Stimulated activated CD8-positive, alpha-beta memory T cell treated with anti-CD3 and anti-CD28 coated beads, Interleukin-15, amount 100 ng/mL, for 1 hour (primary cell): Measurements from ENCODE around the gene SOCS2.

Source experiments
- DNase-seq: peaks from one replicate; pipeline ENCODE4 v3.0.0-alpha.2; 2020; ENCODE audit warnings: low read depth

SOCS2 gene

DNA sequence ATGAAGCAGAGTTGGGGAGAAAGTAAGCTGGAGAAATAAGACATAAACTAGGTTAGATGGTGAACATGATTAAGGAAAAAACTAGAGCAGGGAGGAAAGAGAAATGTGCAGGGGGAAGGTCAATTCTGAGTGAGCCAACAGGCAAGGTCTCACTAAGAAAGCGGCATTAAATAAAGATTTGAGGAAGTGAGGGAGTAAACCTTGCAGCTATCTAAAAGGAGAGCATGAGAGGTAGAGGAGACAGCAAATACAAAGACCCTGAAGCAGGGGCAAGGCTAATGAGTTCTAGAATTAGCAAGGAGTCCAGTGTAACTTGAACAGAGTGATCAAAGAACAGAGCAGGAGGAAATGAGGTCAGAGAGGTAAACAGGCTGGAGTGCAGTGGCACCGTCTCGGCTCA lies 4.4 kb upstream of the SOCS2 start:
- no peak for DNase-seq

DNA sequence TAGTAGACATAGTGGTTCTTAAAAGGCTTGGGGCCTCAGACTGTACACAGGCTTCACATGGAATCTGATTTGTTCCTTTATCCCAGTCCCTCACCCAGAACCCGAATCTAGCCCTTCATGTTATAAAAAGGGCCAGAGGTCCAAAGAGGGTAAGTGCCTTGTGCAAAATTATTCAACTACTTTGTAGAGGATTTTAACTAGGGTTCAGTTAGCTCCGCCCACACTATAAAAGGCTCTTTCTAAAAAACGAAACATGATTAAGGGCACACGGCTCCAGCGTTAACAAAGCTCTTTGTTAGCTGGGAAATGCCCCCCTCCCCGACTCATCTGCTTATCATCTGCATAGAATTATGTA lies 3.2 kb upstream of the SOCS2 start:
- no peak for DNase-seq

DNA sequence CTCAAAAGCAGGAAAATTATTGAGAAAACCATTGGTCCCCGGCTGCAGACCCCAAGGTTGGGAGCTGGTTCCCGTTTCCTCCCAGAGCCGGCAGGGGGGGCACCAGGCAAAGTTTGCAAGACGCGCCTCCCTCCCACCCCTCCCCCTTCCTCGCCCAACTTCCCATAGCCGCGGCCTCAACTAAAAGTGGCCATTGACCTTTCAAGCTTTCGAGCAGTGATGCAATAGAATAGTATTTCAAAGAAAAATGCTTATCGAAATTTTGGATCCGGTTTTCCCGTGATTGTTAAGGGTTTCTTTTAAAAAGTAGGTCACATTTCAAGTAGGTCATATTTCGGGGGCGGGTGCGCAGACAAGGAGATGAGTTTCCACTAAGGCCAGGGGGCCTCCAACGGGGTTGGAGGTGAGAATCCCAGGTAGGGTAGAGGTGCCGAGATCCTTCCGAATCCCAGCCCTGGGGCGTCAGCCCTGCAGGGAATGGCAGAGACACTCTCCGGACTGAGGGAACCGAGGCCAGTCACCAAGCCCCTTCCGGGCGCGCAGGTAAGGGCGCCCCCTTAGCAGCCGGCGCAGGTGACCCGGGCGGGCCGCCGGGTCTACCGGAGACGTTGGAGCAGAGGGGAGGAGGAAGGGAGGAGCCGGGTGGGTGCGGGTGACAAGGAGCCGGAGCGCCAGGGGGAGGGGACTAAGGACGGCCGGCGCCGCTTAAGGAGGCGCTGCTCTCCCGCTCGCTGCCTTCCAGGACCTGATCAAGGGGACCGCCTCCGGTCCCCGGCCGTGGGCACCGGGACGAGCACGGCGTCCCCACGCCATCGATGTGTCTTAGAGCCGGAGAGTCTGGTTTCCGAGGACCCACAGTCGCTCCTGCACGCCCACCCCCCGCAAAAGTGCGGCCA lies 2.6 kb upstream of the SOCS2 start:
- peak; percentile 66 for DNase-seq

DNA sequence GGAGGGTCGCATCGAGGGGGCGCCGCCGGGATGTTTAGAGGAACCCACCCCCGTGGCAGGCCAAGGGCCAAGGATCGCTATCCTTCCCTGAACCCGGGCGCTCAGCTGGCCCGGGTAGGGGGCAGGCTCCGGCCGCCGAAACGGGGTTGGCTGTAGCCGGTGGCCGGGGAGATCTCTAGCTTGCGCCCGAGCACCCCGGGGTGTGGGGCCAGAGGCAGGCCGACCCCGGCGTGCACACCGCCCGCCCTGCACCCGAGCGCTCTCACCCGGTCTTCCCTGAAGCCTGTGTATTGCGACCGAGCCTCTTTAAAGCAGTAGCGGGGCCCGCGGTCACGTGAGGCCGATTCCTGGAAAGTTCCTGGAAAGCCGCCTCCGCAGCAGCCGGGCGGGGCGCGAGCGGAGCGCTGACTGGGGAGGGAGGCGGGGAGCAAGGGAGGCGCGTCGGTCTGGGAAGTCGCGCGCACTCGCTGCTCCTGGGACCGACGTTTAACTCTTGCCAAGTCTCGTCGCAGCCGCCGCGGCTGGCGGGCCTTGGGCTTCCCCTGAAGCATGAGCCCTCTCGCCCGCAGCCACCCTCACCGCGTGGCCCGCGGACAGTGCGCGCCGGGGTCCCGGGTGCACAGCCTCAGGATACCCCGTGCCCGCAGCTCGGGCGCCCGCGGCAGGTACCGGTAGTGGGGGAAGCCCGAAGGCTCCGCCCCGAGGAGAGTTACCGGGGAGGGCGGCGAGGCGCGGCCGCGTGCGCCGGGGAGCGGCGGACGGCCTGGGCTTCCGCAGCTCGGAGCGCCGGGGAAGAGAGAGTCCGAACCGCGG lies 1.7 kb upstream of the SOCS2 start:
- DNase-seq: peak; percentile 81

DNA sequence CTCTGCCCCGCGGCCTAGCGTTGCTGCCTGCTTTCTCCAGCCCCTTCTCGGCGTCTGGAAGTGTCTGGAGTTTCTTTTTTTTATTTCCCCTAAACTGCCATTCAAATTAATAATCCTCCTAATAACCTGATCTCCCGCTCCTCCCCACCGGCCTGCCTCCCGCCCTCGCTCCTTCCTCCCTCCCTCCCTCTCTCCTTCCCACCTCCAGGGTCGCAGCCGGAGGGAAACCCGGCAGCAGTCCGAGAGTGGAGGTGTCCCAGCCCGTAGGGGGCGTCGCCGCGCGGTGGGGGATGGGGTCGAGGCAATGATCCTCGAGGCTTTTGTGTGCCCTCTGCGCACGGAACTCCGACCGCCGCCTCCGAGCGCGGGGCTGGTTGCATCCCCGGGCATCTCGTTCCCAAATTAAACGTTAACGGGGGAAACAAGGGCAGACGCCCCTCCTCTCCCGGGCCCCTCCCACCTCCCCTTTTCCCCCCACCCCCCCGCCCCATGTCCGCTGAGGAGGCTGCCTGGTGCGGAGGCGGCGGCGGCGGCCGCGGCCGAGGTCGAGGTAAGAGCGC lies 1.0 kb upstream of the SOCS2 start:
- DNase-seq: peak; percentile 38

DNA sequence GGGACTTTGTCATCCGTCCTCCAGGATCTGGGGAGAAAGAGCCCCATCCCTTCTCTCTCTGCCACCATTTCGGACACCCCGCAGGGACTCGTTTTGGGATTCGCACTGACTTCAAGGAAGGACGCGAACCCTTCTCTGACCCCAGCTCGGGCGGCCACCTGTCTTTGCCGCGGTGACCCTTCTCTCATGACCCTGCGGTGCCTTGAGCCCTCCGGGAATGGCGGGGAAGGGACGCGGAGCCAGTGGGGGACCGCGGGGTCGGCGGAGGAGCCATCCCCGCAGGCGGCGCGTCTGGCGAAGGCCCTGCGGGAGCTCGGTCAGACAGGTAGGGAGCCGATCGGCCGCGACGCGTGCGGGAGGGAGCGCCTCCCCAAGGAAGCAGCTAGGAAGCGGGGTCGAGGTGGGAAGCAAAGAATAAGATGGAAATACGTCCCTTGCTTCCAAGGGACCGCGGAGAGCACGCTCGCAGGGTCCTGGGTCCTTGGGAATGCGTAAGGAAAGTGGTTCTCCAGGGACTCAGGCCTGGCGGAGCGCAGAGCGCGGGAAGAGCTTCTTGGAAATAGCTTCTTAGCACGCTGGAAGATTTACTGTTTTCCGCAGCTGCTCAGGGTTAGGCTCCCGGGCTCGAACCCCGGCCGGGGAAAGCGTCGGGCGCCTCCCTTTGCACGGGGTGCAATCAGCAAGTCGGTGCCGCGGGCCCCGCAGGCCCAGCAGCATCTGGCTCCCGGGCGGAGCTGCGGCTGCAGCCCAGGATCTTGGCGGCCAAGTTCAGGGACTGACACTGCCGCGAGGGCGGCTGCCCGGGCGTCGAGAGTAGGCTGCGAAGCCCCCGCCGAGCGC lies 457 bp downstream of the SOCS2 start:
- DNase-seq: no peak

DNA sequence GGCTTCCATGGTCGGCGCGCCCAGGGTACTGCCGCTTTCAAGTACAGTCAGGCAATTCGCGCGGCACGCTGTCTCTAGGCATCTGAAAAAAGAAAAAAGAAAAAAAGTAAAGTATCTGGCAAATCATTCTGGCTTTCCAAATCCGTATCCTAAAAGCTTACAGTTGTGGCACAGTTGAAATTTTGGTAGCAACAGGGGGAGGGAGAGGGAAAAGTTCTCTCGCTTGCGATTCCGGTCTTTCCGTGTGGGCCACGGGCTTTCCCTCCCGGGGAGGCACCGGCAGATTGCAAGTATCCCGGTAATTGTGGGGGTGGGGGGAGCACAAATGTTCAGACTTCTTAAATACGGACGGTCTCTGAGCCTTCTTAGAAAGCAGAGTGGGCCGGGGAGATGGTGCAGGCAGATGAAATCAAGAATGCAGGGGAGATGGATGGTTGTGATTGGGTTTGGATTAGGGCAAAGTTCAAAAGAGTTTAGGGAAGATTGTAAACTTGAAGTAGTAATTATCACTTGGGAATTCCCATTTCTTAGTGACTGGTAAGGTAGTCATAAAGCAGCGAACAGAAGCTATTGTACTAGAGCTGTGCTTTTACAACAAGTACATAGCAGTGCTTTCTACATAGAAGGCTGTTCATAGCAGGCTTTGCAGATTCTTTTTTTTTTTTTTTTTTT lies 1.2 kb downstream of the SOCS2 start:
- no peak for DNase-seq

DNA sequence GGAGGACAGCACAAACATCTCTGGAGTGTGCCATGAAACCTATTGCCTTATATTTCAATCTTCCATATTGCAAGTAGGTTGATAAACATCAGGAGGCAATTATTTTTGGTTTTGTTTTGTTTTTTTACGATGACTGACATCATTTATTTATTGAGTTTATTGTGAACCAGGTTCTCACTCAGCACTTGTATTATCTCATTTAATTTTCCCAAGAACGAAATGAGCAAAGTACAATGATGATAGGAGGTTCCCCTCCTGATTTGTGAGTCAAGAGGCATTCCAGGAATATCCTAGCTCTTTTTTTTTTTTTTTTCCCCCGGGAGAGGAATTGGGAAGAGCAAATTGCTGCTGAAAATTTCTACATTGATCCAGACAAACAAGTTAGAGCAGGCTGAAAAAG lies 4.7 kb downstream of the SOCS2 start:
- DNase-seq: no peak

DNA sequence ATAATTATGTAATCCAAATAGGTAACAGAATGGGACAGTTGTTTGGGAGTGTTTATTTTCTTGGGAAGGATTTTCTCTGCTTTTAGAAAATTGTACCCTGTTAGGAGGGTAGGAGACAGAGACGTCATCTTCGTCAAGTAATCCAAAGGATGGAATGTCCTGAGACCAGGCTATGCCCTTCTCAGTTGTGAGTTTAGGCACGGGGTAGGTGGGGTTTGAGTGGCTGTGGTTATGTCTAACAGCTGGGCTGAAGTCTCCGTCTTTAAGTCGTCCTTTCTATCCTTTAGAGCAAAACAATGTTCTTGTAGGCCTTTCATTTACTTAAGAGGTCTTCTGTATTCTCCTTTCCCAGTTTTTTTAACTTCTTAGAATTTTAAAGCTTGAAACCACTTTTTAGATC lies 5.7 kb downstream of the SOCS2 start:
- no peak for DNase-seq

DNA sequence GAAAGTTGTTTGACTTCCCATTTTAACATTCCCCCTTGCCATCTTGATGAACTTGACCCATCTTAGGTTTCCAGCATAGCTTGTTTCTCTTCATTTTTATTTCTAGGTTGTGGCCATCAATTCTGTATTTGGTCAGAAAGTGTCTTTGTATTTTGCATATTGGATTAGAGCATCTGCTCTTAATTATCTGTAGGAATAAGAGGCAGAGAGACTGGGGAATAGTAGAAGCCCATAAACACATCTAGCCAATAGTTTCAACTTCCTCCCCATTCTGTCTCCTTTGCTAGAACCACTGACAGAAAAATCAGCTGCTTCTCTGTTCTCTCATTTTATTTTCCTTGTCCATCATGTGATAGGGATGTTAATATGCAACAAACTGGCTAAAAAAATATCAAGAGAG lies 8.2 kb downstream of the SOCS2 start:
- no peak for DNase-seq

DNA sequence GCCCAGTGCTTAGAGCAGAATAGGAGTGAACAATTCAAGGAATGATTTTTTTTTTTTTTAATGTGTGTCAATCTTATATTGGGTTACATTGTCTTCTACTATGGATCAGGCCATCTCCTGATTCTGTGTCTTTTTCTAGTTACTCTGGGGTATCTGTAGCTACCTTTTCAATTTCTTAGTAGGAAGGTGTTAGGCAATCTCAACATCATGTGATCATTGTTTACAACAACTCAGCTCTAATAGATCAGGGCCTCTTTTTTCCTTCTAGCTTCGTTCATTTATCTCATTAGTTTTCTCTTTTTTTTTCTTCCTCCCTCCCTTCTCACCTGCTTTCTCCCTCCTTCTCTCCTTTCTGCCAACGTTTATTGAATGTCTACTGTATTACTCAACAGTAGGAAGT lies 8.9 kb downstream of the SOCS2 start:
- DNase-seq: no peak

DNA sequence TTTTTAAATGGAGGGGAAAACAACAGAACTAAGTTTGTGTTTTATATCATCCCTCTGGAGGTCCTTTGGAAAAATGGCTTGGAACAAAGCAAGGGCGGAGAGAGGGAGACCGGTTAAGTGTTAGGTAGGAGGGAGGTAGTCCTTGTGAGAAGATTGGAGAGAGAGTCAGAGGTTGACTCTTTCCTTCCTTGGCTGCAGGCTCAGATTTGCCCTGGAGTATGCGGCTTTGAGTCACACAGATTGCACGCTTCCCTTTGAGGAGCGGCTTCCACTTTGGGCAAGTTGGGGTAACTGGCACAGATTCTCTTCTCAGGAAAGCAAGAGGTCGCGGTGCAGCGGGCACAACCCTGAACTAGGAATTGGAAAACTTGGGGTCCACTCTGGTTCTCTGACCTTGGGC lies 9.9 kb downstream of the SOCS2 start:
- no peak for DNase-seq

DNA sequence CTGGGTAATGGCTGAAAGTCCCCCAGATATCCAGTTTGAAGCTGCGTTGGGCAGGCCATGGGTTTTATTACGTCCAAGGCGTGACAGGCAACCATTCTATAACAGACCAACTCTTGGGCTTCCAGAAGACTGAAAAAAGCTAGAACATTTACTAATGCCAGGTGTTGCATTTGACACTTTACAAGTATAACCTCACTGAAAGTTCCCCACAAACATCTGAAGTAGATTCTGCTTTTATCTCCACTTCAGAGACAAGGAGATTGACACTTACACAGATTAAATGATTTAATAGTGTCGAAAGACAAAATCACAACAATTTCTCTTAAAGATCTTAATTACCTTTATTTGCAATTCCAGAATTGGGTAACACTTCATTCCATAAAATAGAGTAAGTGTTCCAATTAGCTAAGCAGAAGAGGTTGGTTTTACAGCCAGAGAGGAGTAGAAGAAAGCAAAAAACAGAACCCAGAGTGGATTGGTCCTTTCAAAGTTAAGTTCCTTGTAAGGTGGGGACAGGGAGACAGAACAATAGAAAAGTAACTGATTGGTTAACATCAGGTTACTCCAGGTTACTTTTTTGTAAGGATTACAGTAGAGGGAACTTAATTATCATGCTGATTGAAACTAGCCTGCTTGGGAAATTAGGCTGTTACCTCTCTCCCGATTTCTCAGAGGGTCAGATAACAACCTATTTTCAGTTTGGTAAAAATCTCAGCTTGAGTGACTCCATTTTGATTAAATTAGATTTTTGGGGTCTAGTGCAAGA lies 11.3 kb downstream of the SOCS2 start:
- DNase-seq: no peak

DNA sequence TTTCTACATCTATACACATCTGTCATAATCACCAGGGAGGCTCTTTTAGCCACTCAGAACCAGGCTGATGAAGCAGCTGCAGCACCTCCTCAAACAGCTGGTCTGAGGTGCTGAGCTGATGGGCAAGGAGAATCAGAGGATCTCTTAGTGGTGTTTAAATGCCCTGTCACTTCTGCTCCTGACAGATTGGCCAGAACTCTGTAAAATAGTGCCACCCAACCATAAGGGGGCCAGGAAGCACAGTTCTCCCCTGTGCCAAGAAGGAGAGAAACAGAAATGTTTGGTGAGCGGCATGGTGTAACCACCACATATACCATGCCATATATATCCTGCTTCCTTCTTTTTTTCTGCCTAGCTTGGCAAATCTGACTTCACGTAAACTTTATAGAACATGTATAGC lies 12.8 kb downstream of the SOCS2 start:
- no peak for DNase-seq

DNA sequence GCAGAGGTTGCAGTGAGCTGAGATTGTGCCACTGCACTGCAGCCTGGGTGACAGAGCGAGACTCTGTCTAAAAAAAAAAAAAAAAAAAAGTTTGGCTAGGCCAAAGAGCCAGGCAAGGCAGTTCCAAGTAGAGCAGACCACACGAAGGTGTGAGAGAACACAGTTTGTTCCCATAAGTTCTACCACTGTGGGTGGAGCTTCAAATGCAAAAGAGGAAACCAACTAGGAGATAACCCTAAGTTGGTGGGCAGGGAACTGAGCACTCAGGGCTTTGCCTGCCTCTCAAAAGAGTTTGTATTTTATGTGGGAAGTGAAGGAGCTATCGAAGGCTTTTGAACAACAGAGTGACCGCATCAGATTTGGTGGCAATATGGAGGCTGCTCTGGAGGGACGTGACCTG lies 15.1 kb downstream of the SOCS2 start:
- DNase-seq: no peak

DNA sequence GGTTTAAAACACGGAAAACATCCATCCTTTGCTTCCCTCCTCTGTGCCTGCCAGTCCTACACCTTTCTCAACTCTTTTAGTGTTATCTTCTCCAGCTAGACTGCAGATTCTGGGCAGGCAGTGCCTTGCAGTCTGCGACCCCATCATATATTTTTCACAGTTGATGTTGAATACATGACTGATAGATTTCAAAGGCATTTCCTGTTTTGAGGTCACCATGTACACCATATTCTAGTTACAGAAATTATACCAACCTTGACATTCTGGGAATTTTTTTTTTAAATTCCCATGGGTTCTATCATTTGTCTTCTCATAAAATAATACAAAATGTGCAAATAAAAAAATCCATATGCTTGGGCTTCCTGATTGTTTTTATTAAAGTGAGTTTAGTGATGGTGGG lies 16.6 kb downstream of the SOCS2 start:
- DNase-seq: no peak

DNA sequence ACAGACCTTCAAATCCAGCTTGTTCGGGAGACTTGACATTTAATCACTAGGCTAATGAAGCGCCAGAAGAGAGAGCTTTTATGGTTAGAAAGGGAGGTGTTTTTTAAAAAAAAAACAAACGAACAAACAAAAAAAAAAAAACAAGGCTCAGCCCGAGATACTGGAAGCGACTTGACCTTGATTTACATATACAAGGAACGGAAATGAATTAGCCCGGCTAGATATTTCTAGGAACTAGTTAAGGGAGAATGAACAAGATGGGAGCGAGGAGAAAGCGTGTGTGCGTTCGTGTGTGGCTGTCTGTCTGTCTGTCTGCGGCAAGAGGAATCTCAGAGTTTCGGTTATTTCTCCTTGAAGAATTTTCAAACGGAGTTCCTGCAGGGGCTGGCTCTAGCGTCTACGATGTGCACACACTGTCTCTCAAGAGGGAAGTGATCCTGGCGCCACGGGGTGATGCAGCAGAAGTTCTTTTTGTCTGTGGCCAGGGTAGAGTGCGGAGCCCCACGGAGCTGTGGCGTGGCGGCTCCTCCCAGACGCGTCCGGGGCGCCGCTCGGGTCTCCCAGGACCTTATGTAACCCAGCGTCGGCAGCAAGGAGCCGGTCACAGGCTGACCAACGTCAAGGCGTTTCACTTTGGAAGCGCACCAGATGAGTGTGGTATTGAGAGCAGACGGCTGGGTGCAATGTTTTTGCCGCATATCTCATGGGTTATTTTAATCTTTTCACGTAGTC lies 18.8 kb downstream of the SOCS2 start:
- no peak for DNase-seq

DNA sequence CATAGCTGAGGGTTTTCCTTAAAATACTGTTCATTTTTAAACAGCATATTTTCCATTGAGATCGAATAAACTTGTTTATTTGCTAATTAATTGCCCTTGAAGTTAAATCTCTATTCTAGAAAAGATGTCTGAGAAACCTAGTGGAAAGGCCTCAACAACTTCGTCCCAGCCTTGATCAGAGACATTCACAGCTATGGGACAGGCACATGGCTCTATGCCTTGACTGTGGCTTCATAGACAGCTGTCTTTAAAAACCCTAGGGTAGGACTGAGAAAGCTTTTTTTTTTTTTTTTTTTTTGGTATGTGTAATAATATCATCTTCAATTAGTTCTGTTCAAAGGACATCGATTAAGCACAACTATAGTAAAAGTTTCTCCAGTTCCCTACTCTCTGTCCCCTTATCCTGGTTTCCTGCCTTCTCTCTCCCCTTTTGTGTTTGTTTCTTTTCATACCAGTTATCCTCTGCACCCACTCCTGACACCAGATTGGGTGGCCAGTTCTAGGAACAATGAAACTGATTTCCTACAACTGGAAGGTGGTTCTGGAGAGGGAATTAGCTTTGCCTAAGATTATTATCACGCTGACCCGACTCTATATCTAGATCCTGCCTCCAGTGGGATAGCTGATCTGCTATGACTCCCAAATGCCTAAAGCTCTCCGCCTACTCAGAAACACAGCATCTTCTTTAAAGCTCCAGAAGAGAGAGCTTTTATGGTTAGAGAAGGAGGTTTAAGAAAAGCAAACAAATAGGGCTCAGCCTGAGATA lies 20.3 kb downstream of the SOCS2 start:
- no peak for DNase-seq

DNA sequence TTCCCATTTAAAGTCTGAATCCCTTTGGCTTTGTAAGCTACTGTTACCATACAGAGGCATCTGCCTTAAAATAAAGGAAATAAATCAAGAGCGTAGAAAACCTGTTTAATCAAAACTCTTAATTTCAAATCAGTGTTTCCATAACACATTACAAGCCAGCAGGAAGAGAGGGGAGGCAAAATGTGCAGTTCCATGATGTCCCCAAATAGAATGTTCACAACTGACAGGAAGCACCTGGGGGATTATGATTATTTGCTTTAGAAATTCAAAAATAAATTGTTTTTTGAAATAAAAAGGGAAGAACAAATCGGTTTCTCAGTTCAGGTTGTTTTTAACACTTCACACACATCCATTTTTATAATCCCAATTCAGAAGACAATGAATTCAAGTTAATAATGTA lies 21.4 kb downstream of the SOCS2 start:
- DNase-seq: no peak
